Prostate gland (tissue), 2 donors: Measurements from ENCODE around the gene ACSS1. TPM values are rescaled to one million over a fixed set of nuclear protein-coding genes. Genes with fewer than 3 reads are reported as not detected.

Experiments
- DNase-seq: peaks from one replicate; pipeline ENCODE4 v3.0.0-alpha.2; 2019; ENCODE audit warnings: low spot score
- H3K27ac ChIP-seq, 2 donors: fragments of 200-600 bp; sonication (generic); 2 replicates each; pipeline ENCODE4 v1.5.1; 2017 to 2019
- H3K27me3 ChIP-seq: fragments of 200-600 bp; sonication (generic); replicated peaks from 2 replicates; pipeline ENCODE4 v1.5.1; 2019; ENCODE audit not compliant: insufficient read depth
- H3K36me3 ChIP-seq, 2 donors: fragments of 200-600 bp; sonication (generic); 1 replicate in 1 of 2; 2 replicates in 1 of 2; pipeline versions ENCODE4 v1.5.1 to v1.8.1; 2017 to 2019
- H3K4me1 ChIP-seq: fragments of 200-600 bp; sonication (generic); replicated peaks from 2 replicates; pipeline ENCODE4 v1.5.1; 2019
- H3K4me3 ChIP-seq, 2 donors: fragments of 200-600 bp; sonication (generic); 2 replicates each; pipeline ENCODE4 v1.5.1; 2017 to 2019
- H3K9me3 ChIP-seq: fragments of 200-600 bp; sonication (generic); 2 replicates; pipeline ENCODE4 v1.5.1; 2017
- POLR2A ChIP-seq: fragments of 450-650 bp; IDR thresholded peaks from one replicate; pipeline ENCODE4 v1.6.1; 2016; ENCODE audit warnings: antibody characterized with exemption, mild to moderate bottlenecking
- POLR2AphosphoS5 ChIP-seq: sonication (generic); formaldehyde crosslinking; IDR thresholded peaks from one replicate; pipeline ENCODE4 v1.6.1; 2017; ENCODE audit warnings: antibody characterized with exemption
- WGBS: methylation state at CpG from one replicate; pipeline ENCODE4 v1.1.5; 2018; 5-methylcytosine and 5-hydroxymethylcytosine counted together
- intact Hi-C: fragments of 100-400 bp; cut with DNase I; formaldehyde crosslinking; loops from one replicate; pipeline ENCODE4 v1.14.2; 2022
- total RNA-seq, 2 donors: library from RNA; depleted of rRNA; stranded (reverse); fragments of >200 nt; gene quantifications; one replicate each; pipeline ENCODE4 v1.1.0, GENCODE V29; 2016
- TF ChIP-seq, protein P1 (sequence below), 4 experiments: fragments of 200-600 bp in 2 of 4; fragments of 450-650 bp in 2 of 4; sonication (generic) in 2 of 4; IDR thresholded peaks; 1 replicate in 3 of 4; 2 replicates in 1 of 4; pipeline ENCODE4 v1.5.1; 2016 to 2019; ENCODE audit warnings: antibody characterized with exemption in 4 of 4, mild to moderate bottlenecking in 2 of 4, moderate library complexity in 2 of 4

The ACSS1 gene
- total RNA-seq, 2 donors from 2014 or later, result 111 to 170 TPM

DNA sequence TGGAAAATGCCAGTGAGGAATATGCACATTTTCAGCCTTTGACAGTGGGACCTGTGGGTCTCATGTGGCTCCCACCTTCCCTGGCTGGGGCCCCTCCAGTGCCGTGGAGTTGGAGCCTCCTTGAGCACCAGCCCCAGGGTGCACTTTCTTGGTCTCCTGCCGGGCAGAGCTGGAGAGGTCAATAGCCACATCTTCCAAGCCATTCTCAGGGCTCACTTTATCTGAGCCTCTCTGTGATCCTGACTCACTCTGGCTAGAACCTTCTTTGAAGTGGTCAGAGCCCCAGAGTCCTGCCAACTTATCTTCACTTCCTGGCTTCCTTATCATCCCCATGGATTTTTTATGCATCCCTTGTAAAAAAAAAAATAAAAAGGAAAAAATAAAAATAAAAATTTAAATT, 18.3 kb upstream of the ACSS1 start:
- TF ChIP-seq POLR2A (no peak), POLR2AphosphoS5 (no peak)
- TF ChIP-seq, protein P1, sequence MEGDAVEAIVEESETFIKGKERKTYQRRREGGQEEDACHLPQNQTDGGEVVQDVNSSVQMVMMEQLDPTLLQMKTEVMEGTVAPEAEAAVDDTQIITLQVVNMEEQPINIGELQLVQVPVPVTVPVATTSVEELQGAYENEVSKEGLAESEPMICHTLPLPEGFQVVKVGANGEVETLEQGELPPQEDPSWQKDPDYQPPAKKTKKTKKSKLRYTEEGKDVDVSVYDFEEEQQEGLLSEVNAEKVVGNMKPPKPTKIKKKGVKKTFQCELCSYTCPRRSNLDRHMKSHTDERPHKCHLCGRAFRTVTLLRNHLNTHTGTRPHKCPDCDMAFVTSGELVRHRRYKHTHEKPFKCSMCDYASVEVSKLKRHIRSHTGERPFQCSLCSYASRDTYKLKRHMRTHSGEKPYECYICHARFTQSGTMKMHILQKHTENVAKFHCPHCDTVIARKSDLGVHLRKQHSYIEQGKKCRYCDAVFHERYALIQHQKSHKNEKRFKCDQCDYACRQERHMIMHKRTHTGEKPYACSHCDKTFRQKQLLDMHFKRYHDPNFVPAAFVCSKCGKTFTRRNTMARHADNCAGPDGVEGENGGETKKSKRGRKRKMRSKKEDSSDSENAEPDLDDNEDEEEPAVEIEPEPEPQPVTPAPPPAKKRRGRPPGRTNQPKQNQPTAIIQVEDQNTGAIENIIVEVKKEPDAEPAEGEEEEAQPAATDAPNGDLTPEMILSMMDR (IDR thresholded peaks at IDR 0.05), result no peak
- DNase-seq, result no peak
- intact Hi-C loops, result no loop called here
- Histone ChIP-seq H3K27me3 (peaks cover 2% of the 10 kb centered on the region), H3K27ac (no peak overlapping the region), H3K4me1 (no peaks in the 10 kb centered on the region), H3K9me3 (no peaks in the 10 kb centered on the region), H3K4me3 (no peak overlapping the region), H3K36me3 (no peaks in the 10 kb centered on the region)
- WGBS, result 76% methylated on average over 2 of the region's 2 CpGs

DNA sequence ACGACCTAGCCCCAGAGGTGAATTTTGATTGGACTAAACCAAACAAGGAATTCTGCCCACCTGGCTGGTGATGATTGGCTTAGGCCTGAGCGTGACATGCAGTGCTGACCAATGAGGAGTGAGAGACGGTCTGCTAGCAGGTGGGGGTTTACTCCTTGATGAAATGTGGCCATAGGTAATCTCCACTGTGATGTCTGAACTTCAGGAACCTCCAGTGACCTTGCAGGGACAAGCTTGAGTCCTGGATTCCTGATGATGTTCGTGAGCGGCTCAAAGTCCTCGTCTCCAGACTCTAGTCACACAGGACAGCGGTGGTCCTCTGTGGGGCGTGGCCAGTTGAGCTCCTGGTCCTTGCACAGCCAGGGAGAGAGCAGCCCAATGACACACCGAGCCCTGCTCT, 15.6 kb upstream of the ACSS1 start:
- 78% methylated on average over 9 of the region's 9 CpGs for whole genome bisulfite sequencing
- Histone ChIP-seq H3K36me3 (no peaks in the 10 kb centered on the region), H3K4me1 (no peaks in the 10 kb centered on the region), H3K9me3 (no peaks in the 10 kb centered on the region), H3K27ac (no peak overlapping the region), H3K27me3 (no peaks in the 10 kb centered on the region), H3K4me3 (no peak overlapping the region)
- DNase-seq, result no peak
- TF ChIP-seq, protein P1 (IDR thresholded peaks at IDR 0.05), result no peak
- TF ChIP-seq POLR2AphosphoS5 (no peak), POLR2A (no peak)
- intact Hi-C loops, result no loop called here

DNA sequence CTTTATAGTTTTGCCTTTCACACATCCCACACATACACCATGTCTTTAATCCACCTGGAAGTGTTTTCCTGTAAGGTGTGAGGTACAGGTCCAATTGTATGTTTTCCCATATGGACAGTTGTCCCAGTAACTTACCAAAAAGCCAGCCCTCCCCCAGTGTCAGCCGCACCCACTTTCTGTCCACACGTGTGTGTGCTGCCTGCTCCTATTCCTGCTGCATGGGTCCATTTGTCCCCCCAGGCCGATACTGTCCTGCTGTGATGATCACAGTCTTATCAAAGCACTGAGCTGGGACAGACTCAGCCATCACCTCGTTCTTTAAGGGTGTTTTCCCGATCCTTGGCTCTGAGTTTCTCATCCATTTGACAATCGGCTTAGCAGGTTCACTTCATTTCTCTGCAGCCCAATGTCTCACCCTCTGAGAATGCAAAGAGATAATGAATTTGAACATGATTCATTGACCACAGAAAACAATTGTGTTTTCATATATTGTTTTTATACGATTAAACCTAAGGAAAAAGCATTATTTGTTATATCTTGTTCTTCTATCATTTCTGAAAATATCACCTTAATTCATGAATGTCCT, 14.4 kb upstream of the ACSS1 start:
- H3K27me3 ChIP-seq, result no peaks in the 10 kb centered on the region
- H3K4me1 ChIP-seq, result no peaks in the 10 kb centered on the region
- no peak overlapping the region for H3K27ac ChIP-seq
- WGBS, result 57% methylated on average over 7 of the region's 7 CpGs
- intact Hi-C loops, result no loop called here
- TF ChIP-seq, protein P1 (IDR thresholded peaks at IDR 0.05), result no peak
- TF ChIP-seq POLR2AphosphoS5 (no peak), POLR2A (no peak)
- H3K4me3 ChIP-seq, result no peak overlapping the region
- no peaks in the 10 kb centered on the region for H3K9me3 ChIP-seq
- H3K36me3 ChIP-seq, result no peaks in the 10 kb centered on the region
- DNase-seq, result no peak

DNA sequence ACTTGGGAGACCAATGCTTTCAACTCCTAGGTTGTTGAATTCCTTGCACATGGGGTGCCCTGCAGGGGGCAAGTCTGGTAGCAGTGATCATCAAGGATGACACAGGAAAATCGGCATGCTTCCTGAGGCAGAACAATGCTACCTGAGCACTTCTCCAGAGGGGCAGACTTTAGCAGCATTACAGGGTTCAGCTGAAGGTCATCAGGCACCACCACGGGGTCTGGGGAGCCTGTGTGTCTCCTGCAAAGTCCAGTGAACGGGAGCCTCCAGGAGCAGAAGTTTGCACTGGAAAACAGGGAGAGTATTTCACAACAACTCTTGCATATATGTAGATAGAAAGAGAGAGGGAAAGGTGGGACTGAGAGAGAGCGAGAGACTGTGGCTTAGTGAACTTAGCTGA, 13.8 kb upstream of the ACSS1 start:
- Histone ChIP-seq H3K4me3 (no peak overlapping the region), H3K9me3 (no peaks in the 10 kb centered on the region), H3K4me1 (no peaks in the 10 kb centered on the region), H3K27me3 (no peaks in the 10 kb centered on the region), H3K36me3 (no peaks in the 10 kb centered on the region), H3K27ac (no peak overlapping the region)
- intact Hi-C loops, result no loop called here
- TF ChIP-seq, protein P1 (IDR thresholded peaks at IDR 0.05), result no peak
- TF ChIP-seq POLR2AphosphoS5, result no peak
- TF ChIP-seq POLR2A, result no peak
- WGBS, result 21% methylated on average over 4 of the region's 4 CpGs
- DNase-seq, result no peak

DNA sequence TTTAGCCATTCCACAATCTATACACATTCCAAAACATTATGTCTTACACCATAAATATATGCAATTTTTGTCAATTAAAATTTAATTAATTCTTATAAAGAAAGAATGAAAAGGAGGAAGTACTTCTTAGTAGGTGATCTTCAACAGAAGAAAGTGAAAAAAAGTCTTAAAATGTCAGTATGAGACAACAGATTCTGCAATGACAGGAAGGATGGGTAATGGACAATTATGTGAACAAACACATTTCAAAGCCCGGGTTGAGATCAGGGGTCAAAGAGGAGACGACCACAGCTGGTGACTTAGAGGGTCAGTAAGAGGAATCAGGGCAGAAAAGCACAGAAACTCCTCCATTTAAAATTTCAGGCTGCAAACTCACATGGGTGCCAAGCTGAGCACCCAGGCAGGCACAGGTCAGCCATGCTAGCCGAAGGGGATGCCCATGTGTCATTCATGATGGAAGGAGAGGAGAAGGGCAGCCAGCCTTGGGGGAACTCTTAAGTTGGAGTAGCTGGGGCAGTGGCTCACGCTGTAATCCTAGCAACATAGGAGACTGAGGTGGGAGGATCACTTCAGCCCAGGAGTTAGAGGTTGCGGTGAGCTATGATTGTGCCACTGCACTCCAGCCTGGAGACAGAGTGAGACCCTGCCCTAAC, 13.0 kb upstream of the ACSS1 start:
- Histone ChIP-seq H3K9me3 (no peaks in the 10 kb centered on the region), H3K36me3 (no peaks in the 10 kb centered on the region), H3K27ac (no peak overlapping the region), H3K4me1 (no peaks in the 10 kb centered on the region), H3K27me3 (no peaks in the 10 kb centered on the region), H3K4me3 (no peak overlapping the region)
- intact Hi-C loops, result no loop called here
- DNase-seq, result no peak
- TF ChIP-seq POLR2A (no peak), POLR2AphosphoS5 (no peak)
- TF ChIP-seq, protein P1 (IDR thresholded peaks at IDR 0.05), result no peak
- WGBS, result 60% methylated on average over 5 of the region's 5 CpGs
